Tibial artery (tissue), 4 donors: Measurements from ENCODE around the gene ADAMTS14.

Source experiments
- DNase-seq, 2 donors: peaks; one replicate each; pipeline ENCODE4 v3.0.0-alpha.2; 2019
- H3K27ac ChIP-seq, 2 donors: fragments of 200-600 bp; sonication (generic) in 1 of 2; 1 replicate in 1 of 2; 2 replicates in 1 of 2; pipeline ENCODE4 v1.5.1; 2018 to 2019; ENCODE audit warnings: mild to moderate bottlenecking in 1 of 2
- H3K27me3 ChIP-seq, 2 donors: fragments of 200-600 bp; sonication (generic) in 1 of 2; one replicate each; pipeline versions ENCODE4 v1.5.1 to v1.6.0; 2016 to 2019
- H3K36me3 ChIP-seq, 3 donors: fragments of 200-600 bp; sonication (generic) in 2 of 3; one replicate each; pipeline ENCODE4 v1.5.1; 2016 to 2019; ENCODE audit warnings: mild to moderate bottlenecking in 2 of 3
- H3K4me1 ChIP-seq, 4 donors: fragments of 200-600 bp; sonication (generic) in 2 of 4; 1 replicate in 3 of 4; 2 replicates in 1 of 4; pipeline ENCODE4 v1.5.1; 2016 to 2019
- H3K4me3 ChIP-seq, 2 donors: fragments of 200-600 bp; sonication (generic) in 1 of 2; 1 replicate in 1 of 2; 2 replicates in 1 of 2; pipeline ENCODE4 v1.5.1; 2018 to 2019; ENCODE audit warnings: mild to moderate bottlenecking in 2 of 2
- H3K9me3 ChIP-seq, 3 donors: fragments of 200-600 bp; sonication (generic) in 1 of 3; one replicate each; pipeline ENCODE4 v1.5.1; 2016 to 2019
- intact Hi-C: fragments of 100-400 bp; cut with DNase I; formaldehyde crosslinking; loops from one replicate; pipeline ENCODE4 v1.15.0; 2023; ENCODE audit warnings: low total_unique reads
- TF ChIP-seq, protein P1 (sequence below), 2 experiments: fragments of 200-600 bp in 1 of 2; fragments of 450-650 bp in 1 of 2; IDR thresholded peaks; one replicate each; pipeline ENCODE4 v1.5.1; 2017 to 2019; ENCODE audit warnings: antibody characterized with exemption in 2 of 2, mild to moderate bottlenecking in 1 of 2, moderate library complexity in 1 of 2

ADAMTS14 gene

DNA sequence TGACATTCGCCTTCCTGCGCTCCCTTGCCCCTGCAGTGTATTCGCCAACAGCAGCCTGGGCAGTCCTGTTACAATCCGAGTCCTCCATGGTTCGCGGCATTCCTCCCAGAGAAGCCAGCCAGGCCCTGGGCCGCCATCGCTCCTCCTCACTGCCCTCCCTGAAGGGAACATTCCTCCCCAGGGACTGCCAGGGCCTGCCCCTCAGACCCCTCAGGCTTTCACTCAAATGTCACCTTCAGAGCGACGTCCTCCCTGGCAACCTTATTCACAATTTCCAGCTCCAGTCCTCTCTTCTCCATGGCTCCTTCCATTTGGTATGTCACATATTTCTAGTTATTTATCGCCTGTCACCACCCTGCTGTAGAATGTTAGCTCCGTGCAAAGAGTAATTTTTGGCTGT lies 17.4 kb downstream of the ADAMTS14 start:
- DNase-seq, result no peak
- intact Hi-C loops, result no loop called here

DNA sequence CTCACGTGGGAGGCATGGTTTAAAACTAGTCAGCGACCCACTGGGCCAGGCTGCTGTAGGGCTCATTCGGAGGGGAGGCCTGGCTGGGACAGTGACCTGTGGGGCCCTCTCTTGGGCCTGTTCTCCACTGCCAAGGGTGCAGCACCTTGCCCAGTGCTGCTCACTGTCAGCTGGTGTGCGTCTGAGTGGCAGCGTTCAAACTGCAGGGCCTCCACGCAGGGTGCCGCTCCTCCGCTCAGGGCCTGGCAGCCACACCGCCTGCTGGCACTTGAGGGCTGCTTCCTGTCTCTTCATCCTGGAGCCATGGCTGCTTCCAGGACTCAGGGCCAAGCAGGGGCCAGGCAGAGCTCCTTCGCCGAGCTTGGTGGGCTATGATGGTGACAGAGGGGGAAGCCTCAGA lies 18.3 kb downstream of the ADAMTS14 start:
- no peak for DNase-seq
- Histone ChIP-seq H3K4me3 (no peak overlapping the region), H3K27me3 (no peaks in the 10 kb centered on the region), H3K27ac (no peak overlapping the region), H3K9me3 (no peaks in the 10 kb centered on the region), H3K4me1 (peaks cover 0 to 3% (median 0%) of the 10 kb centered on the region in 4 donors), H3K36me3 (no peaks in the 10 kb centered on the region)
- TF ChIP-seq, protein P1, sequence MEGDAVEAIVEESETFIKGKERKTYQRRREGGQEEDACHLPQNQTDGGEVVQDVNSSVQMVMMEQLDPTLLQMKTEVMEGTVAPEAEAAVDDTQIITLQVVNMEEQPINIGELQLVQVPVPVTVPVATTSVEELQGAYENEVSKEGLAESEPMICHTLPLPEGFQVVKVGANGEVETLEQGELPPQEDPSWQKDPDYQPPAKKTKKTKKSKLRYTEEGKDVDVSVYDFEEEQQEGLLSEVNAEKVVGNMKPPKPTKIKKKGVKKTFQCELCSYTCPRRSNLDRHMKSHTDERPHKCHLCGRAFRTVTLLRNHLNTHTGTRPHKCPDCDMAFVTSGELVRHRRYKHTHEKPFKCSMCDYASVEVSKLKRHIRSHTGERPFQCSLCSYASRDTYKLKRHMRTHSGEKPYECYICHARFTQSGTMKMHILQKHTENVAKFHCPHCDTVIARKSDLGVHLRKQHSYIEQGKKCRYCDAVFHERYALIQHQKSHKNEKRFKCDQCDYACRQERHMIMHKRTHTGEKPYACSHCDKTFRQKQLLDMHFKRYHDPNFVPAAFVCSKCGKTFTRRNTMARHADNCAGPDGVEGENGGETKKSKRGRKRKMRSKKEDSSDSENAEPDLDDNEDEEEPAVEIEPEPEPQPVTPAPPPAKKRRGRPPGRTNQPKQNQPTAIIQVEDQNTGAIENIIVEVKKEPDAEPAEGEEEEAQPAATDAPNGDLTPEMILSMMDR (IDR thresholded peaks at IDR 0.05), result no peak
- intact Hi-C loops, result no loop called here

More for the DNA sequence above, 17.4 kb downstream of the ADAMTS14 start:
- Histone ChIP-seq H3K4me3 (no peak overlapping the region), H3K27ac (no peak overlapping the region), H3K27me3 (no peaks in the 10 kb centered on the region), H3K36me3 (no peaks in the 10 kb centered on the region), H3K4me1 (peaks cover 0 to 3% (median 0%) of the 10 kb centered on the region in 4 donors), H3K9me3 (no peaks in the 10 kb centered on the region)
- TF ChIP-seq, protein P1 (IDR thresholded peaks at IDR 0.05), result no peak

DNA sequence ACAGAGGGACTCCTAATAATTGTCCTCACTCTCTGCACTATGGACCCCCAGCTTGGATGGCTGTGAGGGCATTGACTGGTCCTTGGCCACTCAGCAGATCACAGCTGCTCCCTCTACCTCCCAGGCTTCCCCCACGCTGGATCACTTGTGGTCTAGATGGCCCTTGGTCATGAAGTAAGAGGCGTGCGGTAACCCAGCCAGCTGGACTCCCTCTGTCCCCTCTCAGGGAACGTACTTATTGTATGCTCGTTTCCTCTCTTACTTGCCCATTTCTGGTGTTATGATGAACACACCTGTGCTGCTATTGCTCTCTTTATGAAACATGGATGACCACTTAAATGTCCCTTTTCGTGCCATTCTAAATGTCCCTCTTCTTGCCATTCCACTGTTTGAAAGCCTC lies 19.3 kb downstream of the ADAMTS14 start:
- Histone ChIP-seq H3K4me3 (no peak overlapping the region), H3K27ac (no peak overlapping the region), H3K9me3 (no peaks in the 10 kb centered on the region), H3K27me3 (no peaks in the 10 kb centered on the region), H3K4me1 (peaks cover 0 to 3% (median 0%) of the 10 kb centered on the region in 4 donors), H3K36me3 (no peaks in the 10 kb centered on the region)
- no peak for DNase-seq
- TF ChIP-seq, protein P1 (IDR thresholded peaks at IDR 0.05), result no peak
- intact Hi-C loops, result no loop called here

DNA sequence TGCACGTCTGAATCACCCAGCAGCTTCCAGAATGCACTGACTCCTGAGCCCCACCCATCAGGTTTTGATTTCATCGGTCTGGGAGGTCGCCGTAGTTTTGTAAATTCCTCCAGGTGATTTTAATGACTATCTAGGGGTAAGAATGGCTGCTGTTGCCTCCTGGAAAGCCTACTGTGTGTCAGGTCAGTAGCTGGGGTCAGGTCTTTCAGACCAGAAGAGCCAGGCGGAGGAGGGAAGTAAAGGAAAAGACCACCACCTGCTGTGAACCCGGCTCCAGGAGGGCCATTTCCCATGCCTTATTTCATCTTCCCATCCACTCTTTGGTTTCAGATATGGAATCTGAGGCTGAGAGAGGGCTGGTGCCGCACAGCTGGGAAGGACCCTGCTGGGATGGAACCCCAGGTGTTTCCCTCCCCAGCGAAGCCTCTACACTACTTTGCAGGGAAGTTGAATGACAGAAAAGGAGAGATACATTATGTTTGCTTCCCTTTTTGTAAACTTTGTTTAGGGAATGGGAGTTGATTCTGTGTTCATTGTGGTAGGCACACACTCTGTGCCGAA lies 19.8 kb downstream of the ADAMTS14 start:
- intact Hi-C loops, result no loop called here
- no peaks in the 10 kb centered on the region for H3K9me3 ChIP-seq
- TF ChIP-seq, protein P1 (IDR thresholded peaks at IDR 0.05), result no peak
- no peaks in the 10 kb centered on the region for H3K36me3 ChIP-seq
- H3K27me3 ChIP-seq, result no peaks in the 10 kb centered on the region
- DNase-seq, result no peak
- H3K27ac ChIP-seq, result no peak overlapping the region
- peaks cover 0 to 3% (median 0%) of the 10 kb centered on the region in 4 donors for H3K4me1 ChIP-seq
- H3K4me3 ChIP-seq, result no peak overlapping the region

DNA sequence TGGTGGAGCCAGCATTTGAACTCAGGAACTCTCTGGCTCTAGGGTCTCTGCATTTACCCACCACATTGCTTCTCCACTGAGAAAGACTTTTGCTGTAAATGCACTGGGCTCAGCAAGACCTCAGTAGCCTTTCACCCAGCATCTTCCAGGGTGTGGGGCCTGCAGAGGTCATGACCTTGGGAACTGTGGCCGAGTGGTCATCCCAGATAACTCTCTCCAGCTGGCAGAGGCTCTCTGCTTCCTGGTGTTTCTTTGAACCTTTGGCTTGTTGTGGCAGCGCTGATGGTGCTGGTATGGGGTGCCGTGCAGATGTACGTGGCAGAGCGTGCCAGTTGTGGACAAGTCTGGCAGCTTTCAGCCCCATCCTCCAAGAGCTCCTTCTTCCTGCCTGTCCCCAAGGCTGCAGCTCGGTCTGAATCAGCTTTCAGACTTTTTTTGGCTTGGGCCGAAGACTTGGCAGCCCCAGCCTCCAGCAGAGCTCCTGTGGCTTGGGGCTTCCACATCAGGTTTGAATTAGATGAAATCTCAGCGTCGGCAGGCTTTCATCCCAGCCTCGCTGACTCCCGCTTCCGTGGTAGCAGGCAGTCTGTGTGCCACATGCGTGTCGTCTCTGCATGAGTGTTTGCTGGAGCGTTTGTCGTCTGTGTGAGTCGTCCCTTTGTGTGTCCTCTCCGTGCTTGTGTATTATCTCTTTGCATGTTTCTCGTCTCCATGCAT lies 21.5 kb downstream of the ADAMTS14 start:
- TF ChIP-seq, protein P1 (IDR thresholded peaks at IDR 0.05), result no peak
- Histone ChIP-seq H3K4me1 (peaks cover 0 to 3% (median 0%) of the 10 kb centered on the region in 4 donors), H3K27ac (no peak overlapping the region), H3K27me3 (no peaks in the 10 kb centered on the region), H3K4me3 (no peak overlapping the region), H3K9me3 (no peaks in the 10 kb centered on the region), H3K36me3 (no peaks in the 10 kb centered on the region)
- intact Hi-C loops, result no loop called here
- DNase-seq, result peak in 1 of 2 donors; percentile 27
